ENCODE measurements around the gene BAIAP2L2. TPM values are rescaled to one million over a fixed set of nuclear protein-coding genes. Genes with fewer than 3 reads are reported as not detected.

BAIAP2L2 gene
- total and polyA plus RNA-seq, 2 donors (not counting 1 experiment from before 2014, with no cell fraction given), result 0.96 to 1.2 TPM

- Histone ChIP-seq H3K79me2 (ENCODE audit: control insufficient read depth, insufficient read depth, low read length) (no peaks in the 10 kb centered on the region), H3K27me3 (replicated peaks in 1 of 4; ENCODE audit: control extremely low read depth in 1 of 4, control insufficient read depth in 3 of 4, insufficient read depth in 4 of 4, low read length in 3 of 4) (no peaks in the 10 kb centered on the region), H3K4me3 (ENCODE audit: control extremely low read depth in 1 of 5, extremely low read depth in 1 of 5, insufficient read depth in 1 of 5, low read depth in 2 of 5, low read length in 4 of 5) (no peak overlapping the region), H3K9ac (ENCODE audit: low read length) (no peak overlapping the region), H3K36me3 (replicated peaks in 1 of 2; ENCODE audit: control extremely low read depth in 1 of 2, control insufficient read depth in 1 of 2, extremely low read depth in 1 of 2, insufficient read depth in 2 of 2, low read length in 1 of 2) (peaks cover 0 to 79% of the 10 kb centered on the region in 2 experiments), H3K4me1 (ENCODE audit: control insufficient read depth in 2 of 2, insufficient read depth in 2 of 2, low read length in 2 of 2) (no peaks in the 10 kb centered on the region), H3K4me2 (replicated peaks; ENCODE audit: low read depth, low read length, poor library complexity, severe bottlenecking) (no peak overlapping the region), H3K9me3 (ENCODE audit: control extremely low read depth in 1 of 3, control insufficient read depth in 2 of 3, insufficient read depth in 1 of 3, low read length in 2 of 3) (no peaks in the 10 kb centered on the region), H4K20me1 (ENCODE audit: control insufficient read depth, insufficient read depth, low read length, poor library complexity, severe bottlenecking) (no peaks in the 10 kb centered on the region), H2AFZ (ENCODE audit: insufficient read depth, low read depth, low read length, poor library complexity, severe bottlenecking) (no peak overlapping the region), H3K27ac (ENCODE audit: low read length in 2 of 2) (no peak overlapping the region)
- WGBS (ENCODE audit: insufficient coverage), result 85% methylated on average over 11 of the region's 21 CpGs
- TF ChIP-seq EZH2 (IDR thresholded peaks at IDR 0.05; ENCODE audit: borderline replicate concordance, insufficient read depth, low read depth, low read length, poor library complexity, severe bottlenecking), result no peak
- intact Hi-C loops (cut with micrococcal nuclease), result no loop called here
- Mint-ChIP-seq H3K4me3 (no peak overlapping the region), H3K27me3 (no peaks in the 10 kb centered on the region), H3K27ac (no peak overlapping the region), H3K4me1 (no peaks in the 10 kb centered on the region), H3K9me3 (ENCODE audit: insufficient read depth) (no peaks in the 10 kb centered on the region)
- no peak for ATAC-seq (ENCODE audit: low read depth)
- POLR2A ChIA-PET, result no interaction called here
- no peak for DNase-seq
- CTCF ChIA-PET, result interaction anchor here (2.0 kb wide), 1 partner anchor 17 kb away, joined by 7 read pairs; no protein-coding TSS in a partner anchor
Observed at GRCh38 chr22:38069372-38070249, 40.9 kb downstream of the BAIAP2L2 start.

GRCh38 chr22:38068641-38069371, 41.7 kb downstream of the BAIAP2L2 start:
- Mint-ChIP-seq H3K27ac (no peak overlapping the region), H3K9me3 (ENCODE audit: insufficient read depth) (no peaks in the 10 kb centered on the region), H3K27me3 (no peaks in the 10 kb centered on the region), H3K4me1 (no peaks in the 10 kb centered on the region), H3K4me3 (no peak overlapping the region)
- ChIA-PET POLR2A (interaction anchor here (0.7 kb wide), 1 partner anchor 16 kb away, joined by 4 read pairs; no protein-coding TSS in a partner anchor), CTCF (interaction anchor here (1.7 to 2.0 kb wide), 2 partner anchors 17 kb away, joined by 7 to 10 read pairs; no protein-coding TSS in a partner anchor)
- Histone ChIP-seq H3K4me1 (ENCODE audit: control insufficient read depth in 2 of 2, insufficient read depth in 2 of 2, low read length in 2 of 2) (no peaks in the 10 kb centered on the region), H3K36me3 (replicated peaks in 1 of 2; ENCODE audit: control extremely low read depth in 1 of 2, control insufficient read depth in 1 of 2, extremely low read depth in 1 of 2, insufficient read depth in 2 of 2, low read length in 1 of 2) (peaks cover 0 to 76% of the 10 kb centered on the region in 2 experiments), H3K9me3 (ENCODE audit: control extremely low read depth in 1 of 3, control insufficient read depth in 2 of 3, insufficient read depth in 1 of 3, low read length in 2 of 3) (no peaks in the 10 kb centered on the region), H4K20me1 (ENCODE audit: control insufficient read depth, insufficient read depth, low read length, poor library complexity, severe bottlenecking) (no peaks in the 10 kb centered on the region), H3K9ac (ENCODE audit: low read length) (no peak overlapping the region), H3K27ac (ENCODE audit: low read length in 2 of 2) (no peak overlapping the region), H3K4me2 (replicated peaks; ENCODE audit: low read depth, low read length, poor library complexity, severe bottlenecking) (no peak overlapping the region), H3K4me3 (ENCODE audit: control extremely low read depth in 1 of 5, extremely low read depth in 1 of 5, insufficient read depth in 1 of 5, low read depth in 2 of 5, low read length in 4 of 5) (no peak overlapping the region), H3K27me3 (replicated peaks in 1 of 4; ENCODE audit: control extremely low read depth in 1 of 4, control insufficient read depth in 3 of 4, insufficient read depth in 4 of 4, low read length in 3 of 4) (no peaks in the 10 kb centered on the region), H3K79me2 (ENCODE audit: control insufficient read depth, insufficient read depth, low read length) (no peaks in the 10 kb centered on the region), H2AFZ (ENCODE audit: insufficient read depth, low read depth, low read length, poor library complexity, severe bottlenecking) (no peak overlapping the region)
- DNase-seq, result no peak
- WGBS (ENCODE audit: insufficient coverage), result 98% methylated on average over 8 of the region's 13 CpGs
- intact Hi-C loops (cut with micrococcal nuclease), result no loop called here
- ATAC-seq (ENCODE audit: low read depth), result no peak
- TF ChIP-seq EZH2 (IDR thresholded peaks at IDR 0.05; ENCODE audit: borderline replicate concordance, insufficient read depth, low read depth, low read length, poor library complexity, severe bottlenecking) (no peak), CTCF (IDR thresholded peaks at IDR 0.05) (no peak)

Data from B cell (primary cell).